Keratinocyte (primary cell): ENCODE results near the gene TBC1D2. TPM values are rescaled to one million over a fixed set of nuclear protein-coding genes. Genes with fewer than 3 reads are reported as not detected.

Experiments
- DNase-seq: peaks from one replicate; pipeline ENCODE4 v3.0.0-alpha.2; 2011; ENCODE audit warnings: low read depth, missing footprints, low spot score
- FAIRE-seq: peaks from 2 replicates; lab custom pipeline; 2011; peaks lifted over from hg19 to GRCh38; lab: Jason Lieb, UNC
- H2AFZ ChIP-seq: 2 replicates; pipeline ENCODE4 v1.6.0; 2012; ENCODE audit warnings: low read length, control low read depth, inconsistent platforms; ENCODE audit not compliant: control insufficient read depth
- H3K27ac ChIP-seq: 2 replicates; pipeline ENCODE4 v1.5.1; 2011; ENCODE audit warnings: low read length; ENCODE audit not compliant: control insufficient read depth, insufficient read depth
- H3K27me3 ChIP-seq: 3 replicates; pipeline ENCODE4 v1.6.0; 2011; ENCODE audit warnings: low read length; ENCODE audit not compliant: control insufficient read depth, insufficient read depth; ENCODE audit errors: extremely low read depth
- H3K36me3 ChIP-seq, 2 experiments: 2 replicates in 1 of 2; 3 replicates in 1 of 2; pipeline ENCODE4 v1.5.1; 2011; ENCODE audit warnings: low read length in 2 of 2, mild to moderate bottlenecking in 1 of 2; ENCODE audit not compliant: control insufficient read depth in 2 of 2, insufficient read depth in 2 of 2; ENCODE audit errors: extremely low read depth in 1 of 2
- H3K4me1 ChIP-seq: 3 replicates; pipeline ENCODE4 v1.5.1; 2011; ENCODE audit warnings: low read length; ENCODE audit not compliant: control insufficient read depth, insufficient read depth; ENCODE audit errors: extremely low read depth
- H3K4me2 ChIP-seq: 3 replicates; pipeline ENCODE4 v1.6.0; 2011; ENCODE audit warnings: low read depth, low read length; ENCODE audit not compliant: control insufficient read depth, insufficient read depth; ENCODE audit errors: extremely low read depth
- H3K4me3 ChIP-seq, 3 experiments: fragments of 200-600 bp in 1 of 3; sonication (generic) in 1 of 3; 2 replicates in 2 of 3; 3 replicates in 1 of 3; pipeline ENCODE4 v1.5.1; 2011 to 2016; ENCODE audit warnings: low read length in 3 of 3, mild to moderate bottlenecking in 3 of 3, control low read depth in 2 of 3, inconsistent platforms in 1 of 3, low read depth in 1 of 3, mixed read lengths in 1 of 3, mixed run types in 1 of 3, moderate library complexity in 1 of 3; ENCODE audit not compliant: control insufficient read depth in 2 of 3, insufficient read depth in 2 of 3; ENCODE audit errors: extremely low read depth in 1 of 3
- H3K79me2 ChIP-seq: 2 replicates; pipeline ENCODE4 v1.6.0; 2012; ENCODE audit warnings: low read length; ENCODE audit not compliant: control insufficient read depth, insufficient read depth
- H3K9ac ChIP-seq: 3 replicates; pipeline ENCODE4 v1.6.0; 2011; ENCODE audit warnings: low read length; ENCODE audit not compliant: control insufficient read depth, insufficient read depth; ENCODE audit errors: extremely low read depth
- H3K9me1 ChIP-seq: 3 replicates; pipeline ENCODE4 v1.6.0; 2011; ENCODE audit warnings: low read length; ENCODE audit not compliant: control insufficient read depth, insufficient read depth; ENCODE audit errors: extremely low read depth
- H3K9me3 ChIP-seq: 2 replicates; pipeline ENCODE4 v1.5.1; 2012; ENCODE audit warnings: low read depth, low read length; ENCODE audit not compliant: control insufficient read depth
- H4K20me1 ChIP-seq: 3 replicates; pipeline ENCODE4 v1.6.0; 2011; ENCODE audit warnings: low read length; ENCODE audit not compliant: control insufficient read depth, insufficient read depth; ENCODE audit errors: extremely low read depth
- CTCF ChIP-seq, 3 experiments: IDR thresholded peaks in 1 of 3; conservative IDR thresholded peaks in 1 of 3; optimal IDR thresholded peaks in 1 of 3; 2 replicates in 2 of 3; 3 replicates in 1 of 3; pipeline versions ENCODE3 to v1.5.1; 2011; ENCODE audit warnings: low read length in 3 of 3, mild to moderate bottlenecking in 3 of 3, moderate library complexity in 2 of 3, control low read depth in 1 of 3, inconsistent platforms in 1 of 3; ENCODE audit not compliant: insufficient read depth in 2 of 3; ENCODE audit errors: extremely low read depth in 1 of 3
- EZH2 ChIP-seq: IDR thresholded peaks from one replicate; pipeline ENCODE4 v1.6.1; 2012; ENCODE audit warnings: inconsistent platforms, mild to moderate bottlenecking, low read length, moderate library complexity
- dilution Hi-C: fragments of 300-500 bp; cut with MboI; formaldehyde crosslinking; loops from one replicate; pipeline ENCODE4 v1.7.0; 2020; ENCODE audit warnings: low sequenced_read_pairs; ENCODE audit not compliant: extremely low pct_ligation_motif_present
- polyA plus RNA-seq, 5 experiments: library from polyadenylated mRNA; depleted of rRNA in 3 of 5; stranded (reverse) in 3 of 5; stranded (forward) in 1 of 5; unstranded in 1 of 5; fragments of >200 nt; gene quantifications; 1 replicate in 1 of 5; 2 replicates in 3 of 5; 3 replicates in 1 of 5; pipeline versions ENCODE4 v1.2.1 to v1.2.3, GENCODE V29; 2011 to 2012; ENCODE audit warnings: missing spikeins in 2 of 5, low read depth in 1 of 5, low replicate concordance in 1 of 5

Gene TBC1D2
- polyA plus RNA-seq, 1 donor (not counting 4 experiments of a cell fraction or from before 2014, with no cell fraction given) = 59.2 TPM

DNA sequence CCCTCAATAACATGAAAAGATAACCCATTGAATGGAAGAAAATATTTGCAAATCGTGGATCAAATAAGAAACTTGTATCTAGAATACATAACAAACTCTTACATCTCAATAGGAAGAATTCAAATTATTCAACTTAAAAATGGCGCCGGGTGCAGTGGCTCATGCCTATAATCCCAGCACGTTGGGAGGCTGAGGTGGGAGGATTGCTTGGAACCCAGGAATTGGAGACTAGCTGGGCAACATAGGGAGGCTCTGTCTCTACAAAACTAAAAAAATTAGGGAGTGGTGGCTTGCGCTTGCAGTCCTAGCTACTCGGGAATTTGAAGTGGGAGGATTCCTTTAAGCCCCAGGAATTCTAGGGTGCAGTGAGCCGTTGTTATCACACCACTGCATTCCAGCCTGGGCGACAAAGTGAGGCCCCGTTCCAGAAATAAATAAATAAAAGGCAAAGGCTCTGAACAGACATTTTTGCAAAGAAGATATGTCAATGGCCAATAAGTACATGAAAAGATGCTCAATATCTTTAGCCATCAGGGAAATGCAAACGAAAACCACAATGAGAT lies 21.5 kb upstream of the TBC1D2 start:
- no peak overlapping the region for H3K9ac ChIP-seq
- no peaks in the 10 kb centered on the region for H3K4me1 ChIP-seq
- no peaks in the 10 kb centered on the region for H4K20me1 ChIP-seq
- no peaks in the 10 kb centered on the region for H3K9me1 ChIP-seq
- FAIRE-seq (no peak), DNase-seq (no peak)
- no peaks in the 10 kb centered on the region for H3K79me2 ChIP-seq
- no peak overlapping the region for H3K4me2 ChIP-seq
- no peaks in the 10 kb centered on the region for H3K36me3 ChIP-seq
- no peak overlapping the region for H3K4me3 ChIP-seq
- no peak overlapping the region for H3K27ac ChIP-seq
- TF ChIP-seq CTCF (optimal IDR thresholded peaks at IDR 0.05 in 1 of 3, IDR thresholded peaks at IDR 0.05 in 1 of 3, conservative IDR thresholded peaks at IDR 0.05 in 1 of 3; ENCODE audit: extremely low read depth in 1 of 3, insufficient read depth in 2 of 3, low read length in 3 of 3) = no peak
- TF ChIP-seq EZH2 = no peak
- H2AFZ ChIP-seq = no peak overlapping the region
- dilution Hi-C loops = no loop called here
- no peaks in the 10 kb centered on the region for H3K9me3 ChIP-seq
- H3K27me3 ChIP-seq = no peaks in the 10 kb centered on the region

DNA sequence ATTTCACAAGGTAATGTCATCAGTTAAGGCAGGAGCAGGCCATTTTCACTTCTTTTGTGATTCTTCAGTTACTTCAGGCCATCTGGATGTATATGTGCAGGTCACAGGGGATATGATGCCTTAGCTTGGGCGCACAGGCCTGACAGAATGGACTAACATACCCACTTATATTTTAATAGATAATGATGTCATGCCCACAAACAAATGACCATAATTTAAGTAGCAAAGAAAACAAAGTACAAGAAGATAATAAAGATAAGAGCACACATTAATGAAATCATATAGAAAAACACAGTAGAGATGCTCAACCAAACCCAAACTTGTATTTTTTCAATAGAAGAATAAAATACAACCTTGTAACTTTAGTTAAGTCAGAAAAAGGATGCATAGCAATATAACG lies 19.7 kb upstream of the TBC1D2 start:
- H3K9me3 ChIP-seq = no peaks in the 10 kb centered on the region
- no peak for DNase-seq
- no peaks in the 10 kb centered on the region for H3K36me3 ChIP-seq
- H2AFZ ChIP-seq = no peak overlapping the region
- no peaks in the 10 kb centered on the region for H4K20me1 ChIP-seq
- no peaks in the 10 kb centered on the region for H3K79me2 ChIP-seq
- H3K4me2 ChIP-seq = no peak overlapping the region
- H3K4me1 ChIP-seq = no peaks in the 10 kb centered on the region
- H3K27me3 ChIP-seq = no peaks in the 10 kb centered on the region
- no peak overlapping the region for H3K9ac ChIP-seq
- TF ChIP-seq EZH2 (no peak), CTCF (optimal IDR thresholded peaks at IDR 0.05 in 1 of 3, IDR thresholded peaks at IDR 0.05 in 1 of 3, conservative IDR thresholded peaks at IDR 0.05 in 1 of 3; ENCODE audit: extremely low read depth in 1 of 3, insufficient read depth in 2 of 3, low read length in 3 of 3) (no peak)
- dilution Hi-C loops = no loop called here
- H3K9me1 ChIP-seq = no peaks in the 10 kb centered on the region
- no peak overlapping the region for H3K4me3 ChIP-seq
- no peak overlapping the region for H3K27ac ChIP-seq
- FAIRE-seq = no peak
